Measurements from ENCODE around the gene RERG. TPM values are rescaled to one million over a fixed set of nuclear protein-coding genes. Genes with fewer than 3 reads are reported as not detected.

The RERG gene
- polyA plus RNA-seq, 3 donors: not detected

DNA sequence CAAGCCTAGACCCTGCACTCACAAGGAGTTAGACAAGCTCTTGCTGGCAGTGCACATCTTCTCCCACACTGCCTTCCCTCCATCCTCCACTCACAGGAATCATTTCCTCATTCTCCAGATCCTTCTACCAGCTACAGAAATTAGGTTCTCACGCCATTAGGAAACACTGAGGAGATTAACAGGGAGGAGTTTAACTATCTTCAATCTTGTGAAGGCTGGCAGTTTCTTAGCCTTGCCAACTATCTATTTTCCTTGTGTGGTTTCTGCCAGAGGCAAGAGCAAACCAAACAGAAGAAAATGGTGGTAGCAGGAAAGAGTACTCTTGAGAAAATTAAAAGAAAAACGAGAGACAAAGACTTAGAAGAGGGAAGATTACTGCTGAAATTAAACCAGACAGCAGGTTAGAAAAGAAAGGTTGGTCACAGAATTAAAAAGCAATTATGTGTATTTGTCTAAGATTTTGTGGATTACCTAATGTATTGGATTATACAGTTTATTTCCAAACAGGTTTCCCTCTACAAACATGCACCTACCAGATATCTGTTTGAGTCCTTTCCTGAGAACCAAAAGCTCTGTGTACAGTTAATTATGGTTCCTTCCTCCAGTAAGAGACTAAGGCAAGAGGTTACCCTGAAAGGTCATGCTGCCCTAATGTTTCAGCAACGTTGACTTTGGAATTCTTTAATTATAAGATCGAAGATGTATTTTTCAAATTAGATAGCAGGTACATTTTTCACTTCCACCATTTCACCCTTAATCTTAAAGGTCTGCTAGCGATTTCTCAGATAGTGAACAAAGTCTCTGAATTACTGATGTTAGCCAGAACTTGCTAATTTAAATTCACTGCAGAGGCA, 5.0 kb downstream of the RERG start:
- Histone ChIP-seq H3K27ac (ENCODE audit: low read depth in 1 of 2, low read length in 2 of 2) (no peak overlapping the region), H2AFZ (ENCODE audit: insufficient read depth, low read depth, low read length, poor library complexity, severe bottlenecking) (no peak overlapping the region), H3K4me1 (ENCODE audit: control insufficient read depth in 1 of 2, insufficient read depth in 2 of 2, low read length in 2 of 2) (peaks cover 6% of the 10 kb centered on the region in 2 donors), H3K9me3 (replicated peaks in 1 of 2; ENCODE audit: control insufficient read depth in 1 of 2, insufficient read depth in 1 of 2, low read length in 2 of 2) (no peaks in the 10 kb centered on the region), H3K36me3 (replicated peaks in 1 of 2; ENCODE audit: control insufficient read depth in 1 of 2, insufficient read depth in 2 of 2, low read length in 2 of 2) (no peaks in the 10 kb centered on the region), H3K4me3 (replicated peaks in 1 of 3; ENCODE audit: low read depth in 2 of 3, low read length in 3 of 3) (no peak overlapping the region), H3K79me2 (ENCODE audit: insufficient read depth, low read length) (no peaks in the 10 kb centered on the region), H4K20me1 (ENCODE audit: insufficient read depth, low read length) (no peaks in the 10 kb centered on the region), H3K4me2 (replicated peaks; ENCODE audit: extremely low read depth, low read length, poor library complexity, severe bottlenecking) (no peak overlapping the region), H3K27me3 (ENCODE audit: control insufficient read depth in 2 of 2, insufficient read depth in 2 of 2, low read length in 2 of 2) (peaks cover 12 to 35% of the 10 kb centered on the region in 2 donors), H3K9ac (ENCODE audit: insufficient read depth, low read length, poor library complexity, severe bottlenecking) (no peak overlapping the region)
- no peak overlapping the region for H3K27ac Mint-ChIP-seq
- TF ChIP-seq, protein P1, sequence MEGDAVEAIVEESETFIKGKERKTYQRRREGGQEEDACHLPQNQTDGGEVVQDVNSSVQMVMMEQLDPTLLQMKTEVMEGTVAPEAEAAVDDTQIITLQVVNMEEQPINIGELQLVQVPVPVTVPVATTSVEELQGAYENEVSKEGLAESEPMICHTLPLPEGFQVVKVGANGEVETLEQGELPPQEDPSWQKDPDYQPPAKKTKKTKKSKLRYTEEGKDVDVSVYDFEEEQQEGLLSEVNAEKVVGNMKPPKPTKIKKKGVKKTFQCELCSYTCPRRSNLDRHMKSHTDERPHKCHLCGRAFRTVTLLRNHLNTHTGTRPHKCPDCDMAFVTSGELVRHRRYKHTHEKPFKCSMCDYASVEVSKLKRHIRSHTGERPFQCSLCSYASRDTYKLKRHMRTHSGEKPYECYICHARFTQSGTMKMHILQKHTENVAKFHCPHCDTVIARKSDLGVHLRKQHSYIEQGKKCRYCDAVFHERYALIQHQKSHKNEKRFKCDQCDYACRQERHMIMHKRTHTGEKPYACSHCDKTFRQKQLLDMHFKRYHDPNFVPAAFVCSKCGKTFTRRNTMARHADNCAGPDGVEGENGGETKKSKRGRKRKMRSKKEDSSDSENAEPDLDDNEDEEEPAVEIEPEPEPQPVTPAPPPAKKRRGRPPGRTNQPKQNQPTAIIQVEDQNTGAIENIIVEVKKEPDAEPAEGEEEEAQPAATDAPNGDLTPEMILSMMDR (IDR thresholded peaks at IDR 0.05): no peak
- H3K9me3 Mint-ChIP-seq: peaks cover 0 to 2% (median 0%) of the 10 kb centered on the region in 7 donors
- intact Hi-C loops (cut with micrococcal nuclease): no loop called here
- H3K27me3 Mint-ChIP-seq (ENCODE audit: low read depth in 3 of 3): peaks cover 16 to 26% (median 25%) of the 10 kb centered on the region in 3 donors
- H3K4me1 Mint-ChIP-seq: peaks cover 5% of the 10 kb centered on the region
- 83% methylated on average over 1 of the region's 5 CpGs for WGBS (ENCODE audit: insufficient coverage)
- no peak overlapping the region for H3K4me3 Mint-ChIP-seq
- no peaks in the 10 kb centered on the region for H3K36me3 Mint-ChIP-seq
- no peak for DNase-seq

DNA sequence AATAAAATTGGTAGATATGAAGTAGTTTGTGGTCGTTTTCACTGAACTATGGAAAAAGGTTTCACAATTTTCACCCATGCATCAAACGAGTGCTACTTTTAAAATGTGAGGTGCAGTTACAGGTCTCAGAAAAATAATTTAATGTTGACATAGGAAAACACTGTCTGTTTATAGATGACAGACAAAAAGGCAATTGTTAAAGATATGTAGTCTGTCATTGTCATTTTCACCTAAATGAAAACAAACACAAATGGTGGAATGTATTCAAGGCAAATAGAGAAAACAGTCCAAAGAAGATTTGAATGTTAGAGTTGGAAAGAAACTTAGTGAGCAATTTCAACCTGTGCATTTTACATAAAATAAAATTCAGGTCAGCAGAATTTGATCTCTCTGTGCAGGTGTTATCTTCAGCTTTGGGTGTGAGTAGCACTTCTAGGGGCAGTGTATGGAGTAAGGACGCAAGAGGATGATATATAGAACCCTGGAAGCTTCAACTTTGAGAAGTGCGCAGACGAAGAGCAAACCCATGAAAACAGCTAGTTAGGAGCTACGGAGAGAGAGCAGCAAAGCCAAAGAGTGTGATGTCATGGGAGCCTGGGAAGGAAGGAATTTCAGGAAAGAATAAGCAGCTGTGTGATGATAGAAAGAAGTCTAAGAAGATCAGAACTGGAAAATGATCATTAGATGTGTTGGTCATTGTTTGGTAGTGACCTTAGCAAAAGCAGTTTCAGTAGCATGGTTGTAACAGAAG, 6.2 kb downstream of the RERG start:
- intact Hi-C loops (cut with micrococcal nuclease): no loop called here
- no peak for DNase-seq
- H3K4me3 ChIP-seq (replicated peaks in 1 of 3; ENCODE audit: low read depth in 2 of 3, low read length in 3 of 3): no peak overlapping the region
- H3K4me3 Mint-ChIP-seq: no peak overlapping the region
- H3K4me1 Mint-ChIP-seq: no peaks in the 10 kb centered on the region
- no peaks in the 10 kb centered on the region for H3K36me3 Mint-ChIP-seq
- H3K27ac ChIP-seq (ENCODE audit: low read depth in 1 of 2, low read length in 2 of 2): no peak overlapping the region
- no peak overlapping the region for H3K9ac ChIP-seq (ENCODE audit: insufficient read depth, low read length, poor library complexity, severe bottlenecking)
- peaks cover 10 to 17% (median 15%) of the 10 kb centered on the region in 3 donors for H3K27me3 Mint-ChIP-seq (ENCODE audit: low read depth in 3 of 3)
- H3K4me2 ChIP-seq (replicated peaks; ENCODE audit: extremely low read depth, low read length, poor library complexity, severe bottlenecking): no peak overlapping the region
- H3K79me2 ChIP-seq (ENCODE audit: insufficient read depth, low read length): no peaks in the 10 kb centered on the region
- H3K9me3 Mint-ChIP-seq: no peaks in the 10 kb centered on the region
- H3K4me1 ChIP-seq (ENCODE audit: control insufficient read depth in 1 of 2, insufficient read depth in 2 of 2, low read length in 2 of 2): no peaks in the 10 kb centered on the region
- 90% methylated on average over 4 of the region's 6 CpGs for WGBS (ENCODE audit: insufficient coverage)
- peaks cover 4 to 23% of the 10 kb centered on the region in 2 donors for H3K27me3 ChIP-seq (ENCODE audit: control insufficient read depth in 2 of 2, insufficient read depth in 2 of 2, low read length in 2 of 2)
- no peaks in the 10 kb centered on the region for H3K9me3 ChIP-seq (replicated peaks in 1 of 2; ENCODE audit: control insufficient read depth in 1 of 2, insufficient read depth in 1 of 2, low read length in 2 of 2)
- no peak overlapping the region for H3K27ac Mint-ChIP-seq
- no peak overlapping the region for H2AFZ ChIP-seq (ENCODE audit: insufficient read depth, low read depth, low read length, poor library complexity, severe bottlenecking)
- H3K36me3 ChIP-seq (replicated peaks in 1 of 2; ENCODE audit: control insufficient read depth in 1 of 2, insufficient read depth in 2 of 2, low read length in 2 of 2): no peaks in the 10 kb centered on the region
- TF ChIP-seq, protein P1 (IDR thresholded peaks at IDR 0.05): no peak
- no peaks in the 10 kb centered on the region for H4K20me1 ChIP-seq (ENCODE audit: insufficient read depth, low read length)

Measured in CD14-positive monocyte (primary cell).